NCI-H82 treated with DMSO at 0.1 percent for 48 hours (cell line): ENCODE data around the gene PRDX5.
A peak's percentile ranks its signal among the peaks of the same experiment; 100 is the strongest.

Experiments used
- DNase-seq: peaks from one replicate; lab custom pipeline; 2025; ENCODE audit not compliant: unreplicated experiment; lab: John Stamatoyannopoulos, UW

PRDX5 gene

DNA sequence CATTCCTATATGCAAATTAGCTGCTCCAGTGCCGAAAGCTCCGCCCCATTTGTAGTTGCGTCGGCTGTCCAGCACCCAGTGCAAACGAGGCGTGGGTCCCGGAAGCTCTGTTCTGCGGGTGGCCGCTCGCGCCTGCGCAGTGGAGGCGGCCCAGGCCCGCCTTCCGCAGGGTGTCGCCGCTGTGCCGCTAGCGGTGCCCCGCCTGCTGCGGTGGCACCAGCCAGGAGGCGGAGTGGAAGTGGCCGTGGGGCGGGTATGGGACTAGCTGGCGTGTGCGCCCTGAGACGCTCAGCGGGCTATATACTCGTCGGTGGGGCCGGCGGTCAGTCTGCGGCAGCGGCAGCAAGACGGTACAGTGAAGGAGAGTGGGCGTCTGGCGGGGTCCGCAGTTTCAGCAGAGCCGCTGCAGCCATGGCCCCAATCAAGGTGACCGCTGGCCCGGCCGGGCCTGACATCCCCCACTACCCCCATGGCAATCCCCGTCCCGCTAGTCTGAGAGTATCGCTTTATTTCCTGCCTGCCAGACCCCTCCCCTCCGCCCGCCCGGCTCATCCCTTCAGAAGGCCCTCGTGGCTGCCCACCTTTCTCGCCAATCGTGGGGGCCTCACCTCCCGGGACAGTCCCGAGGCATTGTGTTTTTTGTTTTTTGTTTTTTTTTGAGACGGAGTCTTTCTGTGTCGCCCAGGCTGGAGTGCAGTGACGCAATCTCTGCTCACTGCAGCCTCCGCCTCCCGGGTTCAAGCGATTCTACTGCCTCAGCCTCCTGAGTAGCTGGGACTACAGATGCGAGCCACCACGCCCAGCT is at the start of gene PRDX5:
Gene PRDX5 (plus strand): TSS at position 161 of the 805 bp plus-strand sequence. CDS start 95 bp downstream, at position 256.
- peak; percentile 74 for DNase-seq

DNA sequence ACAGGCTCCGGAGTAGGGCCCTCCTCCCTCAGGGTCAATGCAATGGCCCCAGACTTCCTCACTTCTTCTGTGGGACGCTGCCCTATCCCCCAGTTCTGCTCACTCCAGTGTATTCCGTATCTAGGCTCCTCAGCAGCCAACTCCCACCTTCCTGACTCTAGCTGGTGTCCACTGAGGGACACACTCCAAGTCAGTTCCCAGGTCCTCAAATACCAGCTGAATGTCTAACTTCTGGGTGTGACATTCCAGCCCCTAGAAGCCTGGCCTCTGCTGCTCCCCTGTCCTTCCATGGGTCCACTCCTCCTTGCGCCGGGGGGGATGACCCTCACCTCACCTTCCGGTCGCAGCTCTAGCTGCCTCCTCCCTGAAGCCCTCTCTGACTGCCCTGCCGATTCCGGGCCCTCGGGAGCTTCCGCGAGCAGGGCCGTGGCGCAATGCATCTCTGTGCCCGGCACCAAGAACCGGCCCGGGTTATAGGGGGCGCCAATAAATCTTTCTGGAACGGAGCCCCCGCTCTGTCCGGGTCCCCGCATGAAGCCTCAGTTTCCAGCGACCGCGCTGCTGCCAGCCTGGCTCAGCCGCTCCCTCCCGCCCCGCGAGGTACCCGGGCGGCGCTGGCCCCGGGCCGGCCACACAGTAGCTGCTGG is 48.9 kb upstream of the PRDX5 start:
- no peak for DNase-seq

DNA sequence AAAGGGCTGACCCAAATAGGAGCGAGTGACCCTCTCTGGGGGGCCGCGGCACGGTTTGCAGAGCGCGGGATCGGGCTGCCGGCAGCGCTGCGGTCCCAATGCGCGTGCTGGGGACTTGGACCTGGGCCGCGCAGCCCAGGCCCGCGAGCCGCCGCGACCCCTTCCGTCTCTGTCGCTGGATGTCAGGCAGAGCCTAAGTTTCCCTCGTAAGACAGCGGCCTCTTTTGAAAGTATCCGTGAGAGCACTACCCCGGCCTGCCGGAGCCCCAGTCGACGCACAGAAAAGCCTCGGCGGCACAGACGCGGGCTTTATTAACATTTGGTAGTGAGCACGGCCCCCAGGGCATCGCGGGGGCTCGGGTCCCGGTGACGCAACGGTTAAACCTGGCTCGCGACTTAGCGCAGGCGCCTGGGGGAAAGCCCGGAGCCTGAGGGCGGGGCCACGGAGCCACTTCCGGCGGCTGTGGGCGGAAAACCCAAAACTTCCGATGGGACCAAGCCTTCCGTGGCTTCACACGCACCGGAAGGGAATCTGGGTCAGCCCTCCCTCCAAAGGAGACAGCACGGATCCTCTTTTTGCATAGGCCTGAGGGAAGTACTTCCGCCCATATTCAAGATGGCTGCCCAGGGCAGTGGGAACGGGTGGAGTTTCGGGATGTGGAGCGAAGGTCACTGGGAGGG is 48.2 kb upstream of the PRDX5 start:
- peak; percentile 96 for DNase-seq

DNA sequence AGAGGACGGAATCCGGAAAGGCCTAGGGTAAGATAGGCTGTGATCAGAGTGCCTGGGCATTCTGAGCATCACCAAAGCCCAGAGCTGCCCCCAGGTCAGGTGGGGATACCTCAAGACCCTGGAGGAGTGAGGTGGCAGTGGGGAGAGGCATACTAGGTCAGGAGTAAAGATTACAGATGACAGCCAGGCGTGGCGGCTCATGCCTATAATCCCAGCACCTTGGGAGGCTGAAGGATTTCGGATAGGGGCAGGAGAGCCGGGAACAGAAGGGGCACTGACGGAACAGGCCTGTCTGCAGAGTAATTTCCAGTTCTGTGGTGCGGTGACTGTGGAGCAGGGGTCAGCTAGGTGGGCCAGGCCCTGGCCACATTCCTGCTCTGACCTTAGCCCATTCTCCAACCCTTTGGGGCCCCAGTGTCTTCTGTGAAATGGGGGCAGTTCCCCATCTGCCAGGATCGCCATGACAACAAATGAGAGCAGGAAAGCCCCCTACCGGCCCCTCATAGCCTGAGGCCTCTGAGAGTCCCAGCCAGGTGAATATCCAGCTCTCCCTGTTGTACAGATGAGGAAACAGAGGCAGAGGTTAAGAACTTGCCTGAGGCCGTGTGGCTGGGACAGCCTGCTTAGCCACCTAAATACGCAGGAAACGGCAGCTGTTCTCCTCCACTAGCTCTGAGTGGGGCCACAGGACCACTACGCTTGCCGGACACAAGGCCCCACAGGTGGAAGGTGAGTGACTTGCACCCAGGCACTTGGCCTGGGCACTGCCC is 42.7 kb upstream of the PRDX5 start:
- no peak for DNase-seq

DNA sequence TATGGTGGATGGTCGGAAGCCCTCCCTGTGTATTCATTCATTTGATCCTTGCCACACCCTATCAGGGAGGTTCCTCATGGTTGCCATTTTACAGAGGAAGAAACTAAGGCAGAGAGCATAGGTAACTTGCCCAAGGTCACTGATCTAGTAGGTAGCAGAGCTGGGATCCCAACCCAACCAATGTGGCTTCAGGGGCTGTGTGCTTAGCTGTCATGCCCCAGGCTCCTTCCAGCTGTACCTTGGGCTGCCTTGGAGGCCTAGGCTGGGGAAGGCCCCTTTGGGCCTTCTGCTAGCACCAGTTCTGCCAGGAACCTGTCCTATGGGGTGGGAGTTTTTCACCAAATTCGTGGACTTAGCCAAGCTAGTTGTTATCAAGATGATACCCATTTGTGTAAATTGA is 42.1 kb upstream of the PRDX5 start:
- DNase-seq: no peak

- DNase-seq: no peak
Measured at GRCh38 chr11:64276653-64277431, 41.1 kb upstream of the PRDX5 start.

DNA sequence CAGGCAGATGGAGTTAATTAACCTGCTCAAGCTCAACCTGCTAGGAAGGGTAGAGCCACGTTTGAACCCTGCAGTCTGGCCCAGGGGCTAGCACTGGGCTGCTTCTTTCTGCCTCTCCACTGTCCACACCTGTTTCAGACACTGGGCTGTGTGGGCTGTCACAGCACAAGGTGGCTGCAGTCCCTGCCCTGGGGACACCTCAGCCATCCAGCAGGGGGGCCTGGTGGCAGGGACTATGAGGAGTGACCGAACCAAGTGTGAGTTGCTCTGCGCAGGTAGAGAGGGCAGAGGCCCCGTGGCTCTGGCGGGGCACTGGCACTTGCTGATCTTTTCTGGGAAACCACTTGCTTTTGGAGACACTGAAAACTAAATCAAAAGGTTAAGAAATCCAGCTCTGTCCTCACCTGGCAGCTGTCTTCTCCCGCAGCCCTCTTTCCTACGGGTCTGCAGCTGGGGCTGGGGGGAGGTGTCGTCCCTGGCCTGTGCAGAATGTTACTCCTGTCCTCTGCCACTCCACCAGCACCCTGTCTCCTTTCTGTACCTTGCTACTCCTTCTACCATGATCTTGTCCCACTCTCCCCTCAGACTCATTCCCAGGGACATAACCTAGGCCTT is 39.2 kb upstream of the PRDX5 start:
- DNase-seq: no peak

DNA sequence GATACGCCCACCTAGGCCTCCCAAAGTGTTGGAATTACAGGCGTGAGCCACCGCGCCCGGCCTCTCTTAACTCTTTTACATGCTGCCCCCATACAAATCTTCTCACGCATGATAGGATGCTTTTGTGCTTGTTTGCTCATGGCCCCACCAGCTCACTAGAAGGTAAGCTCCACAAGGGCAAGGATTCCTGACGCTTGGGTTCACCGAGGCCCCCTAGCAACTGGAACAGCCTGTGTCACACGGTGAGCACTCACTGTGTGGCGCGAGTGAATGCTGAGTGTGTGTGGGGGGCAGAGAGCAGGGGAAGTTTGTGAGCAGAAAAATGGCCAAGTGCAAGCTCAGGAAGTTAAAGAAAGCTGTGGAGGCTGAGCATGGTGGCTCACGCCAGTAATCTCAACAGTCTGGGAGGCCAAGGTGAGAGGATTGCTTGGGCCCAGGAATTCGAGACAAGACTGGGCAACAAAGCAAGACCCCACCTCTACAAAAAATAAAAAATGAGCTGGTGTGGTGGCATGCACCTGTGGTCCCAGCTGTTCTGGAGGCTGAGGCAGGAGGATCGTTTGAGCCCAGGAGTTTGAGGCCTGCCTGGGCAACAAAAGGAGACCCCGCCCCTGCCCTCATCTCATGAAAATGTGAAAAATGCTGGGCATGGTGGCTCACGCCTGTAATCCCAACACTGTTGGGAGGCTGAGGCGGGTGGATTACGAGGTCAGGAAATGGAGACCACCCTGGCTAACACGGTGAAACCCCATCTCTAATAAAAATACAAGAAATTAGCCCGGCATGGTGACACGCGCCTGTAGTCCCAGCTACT is 35.8 kb upstream of the PRDX5 start:
- DNase-seq: no peak

DNA sequence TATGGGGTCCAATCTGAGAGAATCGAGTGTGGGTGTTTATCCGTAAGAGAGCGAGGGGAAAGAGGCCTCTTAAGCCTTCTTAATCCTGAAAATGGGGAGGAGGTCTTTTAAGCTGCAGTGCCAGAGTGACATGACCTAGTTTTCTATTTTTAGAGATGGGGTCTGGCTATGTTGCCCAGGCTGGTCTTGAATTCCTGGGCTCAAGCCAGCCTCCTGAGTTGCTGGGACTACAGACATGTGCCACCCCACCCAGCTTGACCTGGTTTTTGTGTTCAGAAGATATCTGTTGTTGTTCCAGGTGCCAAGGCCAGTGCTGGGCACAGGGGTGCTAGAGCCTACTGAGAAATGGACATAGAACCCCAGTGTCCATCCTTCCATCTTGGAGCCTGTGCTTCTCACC is 34.8 kb upstream of the PRDX5 start:
- DNase-seq: peak; percentile 6

GRCh38 chr11:64284048-64284961 is 33.6 kb upstream of the PRDX5 start, which contains the start of gene BAD:
TSS of gene BAD (minus strand) at chr11:64284665. CDS start at chr11:64284368, 297 bp downstream.
- peak; percentile 65 for DNase-seq

- peak; percentile 26 for DNase-seq
Measured at GRCh38 chr11:64284962-64285884, 32.7 kb upstream of the PRDX5 start, which contains the start of gene GPR137. TSS of gene GPR137 (plus strand) at chr11:64285848. CDS start at chr11:64286525, 677 bp downstream.

DNA sequence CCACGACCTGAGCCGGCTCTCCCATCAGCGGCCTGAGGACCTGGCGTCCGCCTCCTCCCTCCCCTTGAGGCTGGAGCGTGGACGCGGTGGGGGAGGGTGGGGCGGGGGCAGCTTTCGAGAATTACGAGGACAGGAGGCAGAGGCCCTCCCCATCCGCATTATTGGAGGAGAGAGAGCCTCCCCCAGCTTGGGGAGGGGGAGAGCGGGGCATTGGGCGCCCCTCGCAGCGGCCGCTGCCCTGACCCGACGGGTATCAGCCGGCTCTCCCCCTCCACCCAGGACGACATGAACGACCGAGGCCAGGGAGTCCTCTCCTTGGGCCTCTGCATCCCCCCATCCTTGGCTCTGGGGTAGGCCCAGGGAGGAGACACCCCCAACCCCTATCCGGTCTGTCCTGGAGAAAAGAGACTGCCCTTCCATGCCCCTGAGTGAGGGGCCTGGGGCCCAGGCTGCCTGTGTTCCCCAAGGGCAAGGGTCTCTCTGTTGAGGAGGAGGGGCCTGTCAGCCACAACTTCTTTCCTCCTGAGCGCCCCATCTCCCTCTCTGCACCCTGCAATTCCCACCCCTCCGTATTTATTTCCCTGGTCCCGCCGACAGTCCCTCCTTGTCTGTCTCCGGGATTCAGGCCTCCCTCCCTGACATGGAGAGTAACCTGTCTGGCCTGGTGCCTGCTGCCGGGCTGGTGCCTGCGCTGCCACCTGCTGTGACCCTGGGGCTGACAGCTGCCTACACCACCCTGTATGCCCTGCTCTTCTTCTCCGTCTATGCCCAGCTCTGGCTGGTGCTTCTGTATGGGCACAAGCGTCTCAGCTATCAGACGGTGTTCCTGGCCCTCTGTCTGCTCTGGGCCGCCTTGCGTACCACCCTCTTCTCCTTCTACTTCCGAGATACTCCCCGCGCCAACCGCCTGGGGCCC is 31.8 kb upstream of the PRDX5 start:
- no peak for DNase-seq

DNA sequence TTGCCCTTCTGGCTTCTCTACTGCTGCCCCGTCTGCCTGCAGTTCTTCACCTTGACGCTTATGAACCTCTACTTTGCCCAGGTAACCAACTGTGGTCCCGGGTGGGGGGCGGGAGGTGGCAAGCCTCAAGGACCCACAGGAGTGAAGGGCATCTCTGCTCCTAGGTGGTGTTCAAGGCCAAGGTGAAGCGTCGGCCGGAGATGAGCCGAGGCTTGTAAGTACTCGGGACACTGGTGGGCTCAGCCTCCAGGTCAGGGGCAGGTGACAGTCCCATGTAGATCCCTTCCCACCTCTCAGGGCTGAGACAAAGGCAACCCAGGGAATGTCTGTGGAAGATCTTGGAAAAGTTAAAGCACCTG is 31.1 kb upstream of the PRDX5 start:
- DNase-seq: no peak

GRCh38 chr11:64287676-64288352 is 30.1 kb upstream of the PRDX5 start:
- no peak for DNase-seq

- DNase-seq: no peak
Measured at GRCh38 chr11:64288353-64288750, 29.6 kb upstream of the PRDX5 start.
